ENCODE results near the gene GRM8.

DNA sequence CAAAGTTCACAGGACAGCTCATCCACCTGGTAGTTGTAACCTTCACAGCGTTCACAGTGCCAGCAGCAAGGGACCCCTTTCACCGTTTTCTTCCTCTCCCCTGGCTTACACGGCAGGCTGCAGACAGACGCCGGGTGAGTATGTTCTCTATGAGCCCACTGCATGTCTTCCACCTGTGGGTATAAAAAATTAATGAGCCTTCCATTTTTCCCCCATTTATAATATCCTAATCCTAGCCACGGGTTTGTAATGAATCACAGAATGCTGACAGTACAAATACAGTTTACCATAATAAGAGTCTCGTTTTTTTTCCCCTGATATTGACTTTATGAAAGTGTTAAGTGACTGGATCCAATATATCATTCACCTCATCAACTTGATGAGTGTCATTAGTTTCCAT is 719.0 kb downstream of the GRM8 start:
- TF ChIP-seq, protein P1, sequence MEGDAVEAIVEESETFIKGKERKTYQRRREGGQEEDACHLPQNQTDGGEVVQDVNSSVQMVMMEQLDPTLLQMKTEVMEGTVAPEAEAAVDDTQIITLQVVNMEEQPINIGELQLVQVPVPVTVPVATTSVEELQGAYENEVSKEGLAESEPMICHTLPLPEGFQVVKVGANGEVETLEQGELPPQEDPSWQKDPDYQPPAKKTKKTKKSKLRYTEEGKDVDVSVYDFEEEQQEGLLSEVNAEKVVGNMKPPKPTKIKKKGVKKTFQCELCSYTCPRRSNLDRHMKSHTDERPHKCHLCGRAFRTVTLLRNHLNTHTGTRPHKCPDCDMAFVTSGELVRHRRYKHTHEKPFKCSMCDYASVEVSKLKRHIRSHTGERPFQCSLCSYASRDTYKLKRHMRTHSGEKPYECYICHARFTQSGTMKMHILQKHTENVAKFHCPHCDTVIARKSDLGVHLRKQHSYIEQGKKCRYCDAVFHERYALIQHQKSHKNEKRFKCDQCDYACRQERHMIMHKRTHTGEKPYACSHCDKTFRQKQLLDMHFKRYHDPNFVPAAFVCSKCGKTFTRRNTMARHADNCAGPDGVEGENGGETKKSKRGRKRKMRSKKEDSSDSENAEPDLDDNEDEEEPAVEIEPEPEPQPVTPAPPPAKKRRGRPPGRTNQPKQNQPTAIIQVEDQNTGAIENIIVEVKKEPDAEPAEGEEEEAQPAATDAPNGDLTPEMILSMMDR (conservative IDR thresholded peaks at IDR 0.05; ENCODE audit: low read length), result no peak
- no peak for TF ChIP-seq EZH2phosphoT487 (IDR thresholded peaks at IDR 0.05; ENCODE audit: borderline replicate concordance, low read depth, low read length)
